ENCODE results near the gene HMGB4.

GRCh38 chr1:33854091-33854490 is 9.8 kb upstream of the HMGB4 start:
- TF ChIP-seq MYC (IDR thresholded peaks at IDR 0.05; ENCODE audit: low read depth, low read length), result no peak
- TF ChIP-seq CTCF (IDR thresholded peaks at IDR 0.05; ENCODE audit: extremely low read depth in 1 of 2, insufficient read depth in 1 of 2, low read depth in 1 of 2, low read length in 2 of 2), result no peak
- no peak for TF ChIP-seq EZH2 (IDR thresholded peaks at IDR 0.05; ENCODE audit: borderline replicate concordance, low read depth, low read length, severe bottlenecking)
- TF ChIP-seq POLR2A (IDR thresholded peaks at IDR 0.05; ENCODE audit: low read depth, low read length), result no peak
- TF ChIP-seq FOS (IDR thresholded peaks at IDR 0.05; ENCODE audit: borderline replicate concordance, insufficient read depth, low read length), result no peak
- TF ChIP-seq POLR2AphosphoS5 (IDR thresholded peaks at IDR 0.05; ENCODE audit: insufficient read depth, low read depth, low read length), result no peak
- TF ChIP-seq MAX (IDR thresholded peaks at IDR 0.05; ENCODE audit: insufficient read depth, insufficient read length), result no peak
